HS-5 (cell line): ENCODE results near the gene FAM193B.
A peak's percentile ranks its signal among the peaks of the same experiment; 100 is the strongest.
"Not testable (repeated sequence)": the region's sequence is repeated elsewhere in the genome, so short reads cannot be mapped to it uniquely, and the experiment has no call there.

Experiments
- DNase-seq: peaks from one replicate; pipeline ENCODE4 v3.0.0-alpha.2; 2012; ENCODE audit warnings: low read depth

The FAM193B gene

GRCh38 chr5:177537389-177538361 lies 16.7 kb downstream of the FAM193B start:
- peak; percentile 86 for DNase-seq

GRCh38 chr5:177536386-177536785 lies 18.0 kb downstream of the FAM193B start:
- no peak for DNase-seq

- DNase-seq, result no peak
These were observed 19.2 kb downstream of the FAM193B start for GRCh38 chr5:177535125-177535524.

- not testable (repeated sequence) for DNase-seq
These were observed 19.9 kb downstream of the FAM193B start for GRCh38 chr5:177534433-177534832.

- DNase-seq, result no peak
These were observed 23.0 kb downstream of the FAM193B start for GRCh38 chr5:177531209-177531940.

GRCh38 chr5:177530638-177531037 lies 23.7 kb downstream of the FAM193B start:
- DNase-seq, result no peak

GRCh38 chr5:177529247-177530203 lies 24.8 kb downstream of the FAM193B start:
- no peak for DNase-seq

- no peak for DNase-seq
These were observed 25.7 kb downstream of the FAM193B start for GRCh38 chr5:177528631-177529030.

- no peak for DNase-seq
These were observed 26.8 kb downstream of the FAM193B start for GRCh38 chr5:177527595-177527994.

GRCh38 chr5:177526791-177527190 lies 27.6 kb downstream of the FAM193B start:
- no peak for DNase-seq

- DNase-seq, result no peak
These were observed 28.2 kb downstream of the FAM193B start for GRCh38 chr5:177526191-177526590.

- DNase-seq, result no peak
These were observed 29.3 kb downstream of the FAM193B start for GRCh38 chr5:177524941-177525655.

GRCh38 chr5:177524539-177524900 lies 29.8 kb downstream of the FAM193B start:
- no peak for DNase-seq

- DNase-seq, result no peak
These were observed 30.4 kb downstream of the FAM193B start for GRCh38 chr5:177523711-177524538.

GRCh38 chr5:177520916-177521513 lies 33.3 kb downstream of the FAM193B start:
- DNase-seq, result no peak

GRCh38 chr5:177520271-177520670 lies 34.1 kb downstream of the FAM193B start:
- no peak for DNase-seq

- no peak for DNase-seq
These were observed 34.7 kb downstream of the FAM193B start for GRCh38 chr5:177519463-177520235.

GRCh38 chr5:177516601-177517568 lies 37.5 kb downstream of the FAM193B start, which contains the start of gene DDX41:
DDX41 (minus strand) TSS chr5:177516961; CDS start chr5:177516945, 16 bp downstream.
- peak; percentile 99 for DNase-seq
